Measurements from ENCODE around the gene ZNF30. TPM values are rescaled to one million over a fixed set of nuclear protein-coding genes. Genes with fewer than 3 reads are reported as not detected.

ZNF30 gene
- total RNA-seq, 1 donor from 2014 or later, result 10.3 TPM

- H2AFZ ChIP-seq (replicated peaks), result no peak overlapping the region
- Mint-ChIP-seq H3K4me1 (peaks cover 12% of the 10 kb centered on the region), H3K4me3 (peak overlapping the region; percentile 16), H3K27me3 (ENCODE audit: insufficient read depth, low read depth) (peaks cover 12% of the 10 kb centered on the region), H3K9me3 (peaks cover 65% of the 10 kb centered on the region), H3K36me3 (peaks cover 55% of the 10 kb centered on the region), H3K27ac (no peak overlapping the region)
- no peaks in the 10 kb centered on the region for H3K79me2 ChIP-seq (ENCODE audit: low read depth)
- H3K4me1 ChIP-seq, result no peaks in the 10 kb centered on the region
- DNase-seq (ENCODE audit: low spot score), result no peak
- H3K4me2 ChIP-seq, result no peak overlapping the region
- peaks cover 13% of the 10 kb centered on the region for H3K27me3 ChIP-seq
- H3K36me3 ChIP-seq, result peaks cover 23% of the 10 kb centered on the region
- peaks cover 6% of the 10 kb centered on the region for H3F3A ChIP-seq (ENCODE audit: low read depth)
- no peak for TF ChIP-seq EZH2phosphoT487 (IDR thresholded peaks at IDR 0.05)
- no peak for TF ChIP-seq EZH2 (IDR thresholded peaks at IDR 0.05)
- TF ChIP-seq, protein P1, sequence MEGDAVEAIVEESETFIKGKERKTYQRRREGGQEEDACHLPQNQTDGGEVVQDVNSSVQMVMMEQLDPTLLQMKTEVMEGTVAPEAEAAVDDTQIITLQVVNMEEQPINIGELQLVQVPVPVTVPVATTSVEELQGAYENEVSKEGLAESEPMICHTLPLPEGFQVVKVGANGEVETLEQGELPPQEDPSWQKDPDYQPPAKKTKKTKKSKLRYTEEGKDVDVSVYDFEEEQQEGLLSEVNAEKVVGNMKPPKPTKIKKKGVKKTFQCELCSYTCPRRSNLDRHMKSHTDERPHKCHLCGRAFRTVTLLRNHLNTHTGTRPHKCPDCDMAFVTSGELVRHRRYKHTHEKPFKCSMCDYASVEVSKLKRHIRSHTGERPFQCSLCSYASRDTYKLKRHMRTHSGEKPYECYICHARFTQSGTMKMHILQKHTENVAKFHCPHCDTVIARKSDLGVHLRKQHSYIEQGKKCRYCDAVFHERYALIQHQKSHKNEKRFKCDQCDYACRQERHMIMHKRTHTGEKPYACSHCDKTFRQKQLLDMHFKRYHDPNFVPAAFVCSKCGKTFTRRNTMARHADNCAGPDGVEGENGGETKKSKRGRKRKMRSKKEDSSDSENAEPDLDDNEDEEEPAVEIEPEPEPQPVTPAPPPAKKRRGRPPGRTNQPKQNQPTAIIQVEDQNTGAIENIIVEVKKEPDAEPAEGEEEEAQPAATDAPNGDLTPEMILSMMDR (IDR thresholded peaks at IDR 0.05), result no peak
- peaks cover 19% of the 10 kb centered on the region for H3K9me3 ChIP-seq (ENCODE audit: low read depth)
- H4K20me1 ChIP-seq (ENCODE audit: low read depth), result no peaks in the 10 kb centered on the region
- no peak overlapping the region for H3K9ac ChIP-seq
- no peak overlapping the region for H3K4me3 ChIP-seq
- no peak overlapping the region for H3K27ac ChIP-seq
These were observed 34.4 kb downstream of the ZNF30 start for GRCh38 chr19:34960940-34961679.

DNA sequence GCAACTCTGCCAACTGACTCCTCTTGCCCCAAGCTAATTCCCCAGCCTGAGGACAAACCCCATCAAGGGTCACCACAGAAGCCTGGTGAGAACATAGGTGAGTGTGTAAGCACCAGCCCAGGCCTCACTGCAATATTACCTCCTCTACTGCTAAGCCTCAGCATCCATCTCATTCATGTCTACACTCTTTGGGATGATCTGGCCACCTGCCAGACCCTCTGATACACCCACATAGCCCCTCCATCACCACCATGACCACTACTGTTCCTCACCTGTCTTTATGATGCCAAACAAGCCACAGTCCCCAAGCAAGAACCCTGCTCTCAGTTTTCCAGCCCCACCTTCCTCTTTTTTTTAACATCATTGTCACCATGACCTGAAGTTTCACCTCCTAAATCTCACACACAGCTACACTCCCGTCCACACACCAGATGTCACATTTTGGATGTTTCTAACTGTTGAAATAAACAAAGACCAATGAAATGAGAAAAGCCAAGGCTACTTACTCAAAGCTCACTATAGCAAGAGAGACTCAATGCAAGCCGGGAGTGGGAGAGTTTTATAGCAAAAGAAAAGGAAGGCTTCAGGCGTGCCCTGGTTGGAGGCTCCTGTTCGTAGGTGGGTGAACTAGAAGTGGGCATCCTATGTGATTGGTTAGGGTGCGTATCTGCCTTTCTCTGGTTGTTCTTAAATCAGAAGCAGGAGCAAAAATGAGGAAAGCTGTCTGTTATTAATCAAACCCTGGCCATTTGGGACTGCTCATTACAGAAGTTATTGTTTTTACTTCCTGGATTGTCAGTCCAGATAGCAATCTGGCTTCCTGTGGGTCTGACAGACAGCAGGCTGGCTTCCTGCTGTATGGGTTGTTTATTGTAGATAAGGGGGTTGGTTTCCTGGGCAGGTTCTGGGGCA is 35.3 kb downstream of the ZNF30 start:
- Histone ChIP-seq H4K20me1 (ENCODE audit: low read depth) (no peaks in the 10 kb centered on the region), H3K4me3 (no peak overlapping the region), H3K9me3 (ENCODE audit: low read depth) (peaks cover 17% of the 10 kb centered on the region), H3K27me3 (peaks cover 13% of the 10 kb centered on the region), H3K36me3 (peaks cover 19% of the 10 kb centered on the region), H2AFZ (replicated peaks) (no peak overlapping the region), H3F3A (ENCODE audit: low read depth) (peaks cover 6% of the 10 kb centered on the region), H3K4me1 (no peaks in the 10 kb centered on the region), H3K4me2 (no peak overlapping the region), H3K27ac (no peak overlapping the region), H3K9ac (no peak overlapping the region), H3K79me2 (ENCODE audit: low read depth) (no peaks in the 10 kb centered on the region)
- peak overlapping the region; percentile 90 for H3K4me3 Mint-ChIP-seq
- peaks cover 64% of the 10 kb centered on the region for H3K9me3 Mint-ChIP-seq
- DNase-seq (ENCODE audit: low spot score), result no peak
- peaks cover 9% of the 10 kb centered on the region for H3K27me3 Mint-ChIP-seq (ENCODE audit: insufficient read depth, low read depth)
- no peak overlapping the region for H3K27ac Mint-ChIP-seq
- TF ChIP-seq EZH2phosphoT487 (IDR thresholded peaks at IDR 0.05) (no peak), EZH2 (IDR thresholded peaks at IDR 0.05) (no peak)
- TF ChIP-seq, protein P1 (IDR thresholded peaks at IDR 0.05), result no peak
- peaks cover 12% of the 10 kb centered on the region for H3K4me1 Mint-ChIP-seq
- H3K36me3 Mint-ChIP-seq, result peaks cover 47% of the 10 kb centered on the region

GRCh38 chr19:34962687-34963572 is 36.2 kb downstream of the ZNF30 start:
- Histone ChIP-seq H3F3A (ENCODE audit: low read depth) (peaks cover 6% of the 10 kb centered on the region), H3K9me3 (ENCODE audit: low read depth) (peaks cover 8% of the 10 kb centered on the region), H2AFZ (replicated peaks) (peak overlapping the region; percentile 97), H3K4me3 (peak overlapping the region; percentile 93), H3K36me3 (peaks cover 10% of the 10 kb centered on the region), H3K4me2 (peak overlapping the region; percentile 94), H3K4me1 (no peaks in the 10 kb centered on the region), H3K27me3 (peaks cover 13% of the 10 kb centered on the region), H3K79me2 (ENCODE audit: low read depth) (no peaks in the 10 kb centered on the region), H4K20me1 (ENCODE audit: low read depth) (no peaks in the 10 kb centered on the region), H3K27ac (no peak overlapping the region), H3K9ac (peak overlapping the region; percentile 16)
- Mint-ChIP-seq H3K4me3 (peak overlapping the region; percentile 90), H3K36me3 (peaks cover 40% of the 10 kb centered on the region), H3K4me1 (peaks cover 12% of the 10 kb centered on the region), H3K27ac (peak overlapping the region; percentile 17), H3K9me3 (peaks cover 60% of the 10 kb centered on the region), H3K27me3 (ENCODE audit: insufficient read depth, low read depth) (peaks cover 7% of the 10 kb centered on the region)
- DNase-seq (ENCODE audit: low spot score), result no peak
- TF ChIP-seq, protein P1 (IDR thresholded peaks at IDR 0.05), result no peak
- TF ChIP-seq EZH2 (IDR thresholded peaks at IDR 0.05), result no peak

Measured in neural progenitor cell (in vitro differentiated cells).